K562 treated with DMSO at 1 percent for 48 hours (cell line): ENCODE data around the gene MAVS. TPM values are rescaled to one million over a fixed set of nuclear protein-coding genes. Genes with fewer than 3 reads are reported as not detected.

Source experiments
- total RNA-seq: library from RNA; unstranded; fragments of 300-600 nt; gene quantifications from 2 replicates; pipeline ENCODE4 v1.2.3, GENCODE V29; 2022; ENCODE audit warnings: low replicate concordance; ENCODE audit errors: extremely low read depth

The MAVS gene
- total RNA-seq: not detected in 2 replicates

GRCh38 chr20:3846740-3847428 is at the start of gene MAVS:
Gene MAVS, plus strand, starts transcription at chr20:3846834. Its CDS starts 7,791 bp downstream, at chr20:3854625.

GRCh38 chr20:3820048-3820900 is 26.4 kb upstream of the MAVS start, which contains the start of gene AP5S1:
Gene AP5S1, plus strand, starts transcription at chr20:3820547. Its CDS starts 1,571 bp downstream, at chr20:3822118.

GRCh38 chr20:3888622-3889488 is 42.2 kb downstream of the MAVS start, which contains the start of gene PANK2:
Gene PANK2, plus strand, starts transcription at chr20:3889387.

Other genes starting within 250 kb of the MAVS start
- gene GFRA4, start 183.4 kb upstream of the MAVS start, total RNA-seq: not detected in 2 replicates
- not detected in 2 replicates for gene ADAM33, start 164.8 kb upstream of the MAVS start, total RNA-seq
- gene SIGLEC1, start 134.2 kb upstream of the MAVS start, total RNA-seq: not detected in 2 replicates
- not detected in 2 replicates for gene HSPA12B, start 114.1 kb upstream of the MAVS start, total RNA-seq
- not detected in 2 replicates for gene ADISSP, start 79.1 kb upstream of the MAVS start, total RNA-seq
- not detected in 2 replicates for gene SPEF1, start 65.4 kb upstream of the MAVS start, total RNA-seq
- 221 TPM in 1 of 2 replicates, not detected in the other for gene CENPB, start 60.1 kb upstream of the MAVS start, total RNA-seq
- 204 TPM in 1 of 2 replicates, not detected in the other for gene CDC25B, start 50.5 kb upstream of the MAVS start, total RNA-seq
- gene AP5S1, start 26.3 kb upstream of the MAVS start, total RNA-seq: not detected in 2 replicates
- not detected in 2 replicates for gene PANK2, start 42.6 kb downstream of the MAVS start, total RNA-seq
- gene RNF24, start 168.7 kb downstream of the MAVS start, total RNA-seq: not detected in 2 replicates